IPS-20b (cell line): Measurements from ENCODE around the gene DCAF15.
"Not testable (repeated sequence)": the region's sequence is repeated elsewhere in the genome, so short reads cannot be mapped to it uniquely, and the experiment has no call there.

Source experiments
- H3K27ac ChIP-seq: one replicate; pipeline ENCODE4 v1.5.1; 2013; ENCODE audit warnings: low read length
- H3K27me3 ChIP-seq: 2 replicates; pipeline ENCODE4 v1.6.1; 2013; ENCODE audit warnings: mild to moderate bottlenecking, low read length, inconsistent platforms; ENCODE audit not compliant: insufficient read depth
- H3K36me3 ChIP-seq: 2 replicates; pipeline ENCODE4 v1.6.1; 2013; ENCODE audit warnings: low read depth, mild to moderate bottlenecking, inconsistent platforms, low read length, moderate library complexity; ENCODE audit not compliant: insufficient read depth
- H3K4me1 ChIP-seq: 2 replicates; pipeline ENCODE4 v1.6.1; 2013; ENCODE audit warnings: mild to moderate bottlenecking, control low read depth, inconsistent platforms, low read length, moderate library complexity; ENCODE audit not compliant: insufficient read depth
- H3K4me3 ChIP-seq: 2 replicates; pipeline ENCODE4 v1.5.1; 2013; ENCODE audit warnings: mild to moderate bottlenecking, low read length, inconsistent platforms
- H3K9ac ChIP-seq: 2 replicates; pipeline ENCODE4 v1.6.1; 2013; ENCODE audit warnings: low read depth, mild to moderate bottlenecking, inconsistent platforms, low read length, moderate library complexity
- H3K9me3 ChIP-seq: 2 replicates; pipeline ENCODE4 v1.6.1; 2013; ENCODE audit warnings: mild to moderate bottlenecking, low read depth, low read length, inconsistent platforms; ENCODE audit not compliant: insufficient read depth

Gene DCAF15

GRCh38 chr19:13918726-13919411, 33.4 kb upstream of the DCAF15 start:
- Histone ChIP-seq H3K27ac (no peak overlapping the region), H3K4me1 (no peaks in the 10 kb centered on the region), H3K27me3 (no peaks in the 10 kb centered on the region), H3K4me3 (no peak overlapping the region), H3K9me3 (peaks cover 5% of the 10 kb centered on the region), H3K9ac (no peak overlapping the region), H3K36me3 (peaks cover 70% of the 10 kb centered on the region)

DNA sequence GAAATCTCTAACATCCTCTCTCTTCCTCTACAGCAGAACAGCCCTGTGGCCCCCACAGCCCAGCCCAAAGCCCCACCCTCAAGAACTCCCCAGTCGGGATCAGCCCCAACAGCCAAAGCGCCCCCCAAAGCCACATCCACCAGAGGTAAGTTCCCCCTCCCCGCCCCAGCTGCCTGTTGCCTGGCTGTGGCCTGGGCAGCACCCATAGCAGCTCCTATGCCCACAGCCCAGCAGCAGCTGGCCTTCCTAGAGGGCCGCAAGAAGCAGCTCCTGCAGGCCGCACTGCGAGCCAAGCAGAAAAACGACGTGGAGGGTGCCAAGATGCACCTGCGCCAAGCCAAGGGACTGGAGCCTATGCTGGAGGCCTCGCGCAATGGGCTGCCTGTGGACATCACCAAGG, 31.8 kb upstream of the DCAF15 start:
- peaks cover 5% of the 10 kb centered on the region for H3K9me3 ChIP-seq
- H3K27ac ChIP-seq: no peak overlapping the region
- H3K27me3 ChIP-seq: no peaks in the 10 kb centered on the region
- H3K4me3 ChIP-seq: no peak overlapping the region
- no peaks in the 10 kb centered on the region for H3K4me1 ChIP-seq
- no peak overlapping the region for H3K9ac ChIP-seq
- peaks cover 66% of the 10 kb centered on the region for H3K36me3 ChIP-seq

- Histone ChIP-seq H3K9ac (no peak overlapping the region), H3K36me3 (peaks cover 63% of the 10 kb centered on the region), H3K9me3 (peaks cover 5% of the 10 kb centered on the region), H3K27me3 (no peaks in the 10 kb centered on the region), H3K4me3 (no peak overlapping the region), H3K27ac (no peak overlapping the region), H3K4me1 (no peaks in the 10 kb centered on the region)
Observed at GRCh38 chr19:13920940-13921747, 31.2 kb upstream of the DCAF15 start.

GRCh38 chr19:13922118-13922517, 30.2 kb upstream of the DCAF15 start:
- H3K36me3 ChIP-seq: peaks cover 63% of the 10 kb centered on the region
- H3K4me1 ChIP-seq, H3K9me3 ChIP-seq, H3K9ac ChIP-seq, H3K27ac ChIP-seq, H3K4me3 ChIP-seq, H3K27me3 ChIP-seq: not testable (repeated sequence)

- Histone ChIP-seq H3K27ac (no peak overlapping the region), H3K4me1 (no peaks in the 10 kb centered on the region), H3K9ac (no peak overlapping the region), H3K9me3 (peaks cover 5% of the 10 kb centered on the region), H3K27me3 (no peaks in the 10 kb centered on the region), H3K4me3 (no peak overlapping the region), H3K36me3 (peaks cover 66% of the 10 kb centered on the region)
Observed at GRCh38 chr19:13923194-13923987, 28.9 kb upstream of the DCAF15 start.

DNA sequence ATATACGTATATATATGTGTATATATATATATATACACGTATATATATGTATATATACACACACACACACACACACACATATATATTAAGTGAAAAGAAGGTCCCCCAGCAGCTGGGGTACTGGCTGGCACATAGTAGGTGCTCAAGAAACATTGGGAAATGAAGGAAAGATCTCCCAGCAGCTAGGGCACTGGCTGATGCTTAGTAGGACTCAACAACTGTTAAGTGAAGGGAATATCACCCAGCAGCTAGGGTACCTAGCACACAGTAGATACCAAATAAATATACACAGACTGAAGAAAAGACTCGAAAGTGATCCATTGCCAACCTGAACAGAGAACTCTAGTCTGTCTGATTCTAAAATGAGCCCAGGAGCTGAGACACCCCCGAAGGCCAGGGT, 26.3 kb upstream of the DCAF15 start:
- Histone ChIP-seq H3K36me3 (peaks cover 48% of the 10 kb centered on the region), H3K27me3 (no peaks in the 10 kb centered on the region), H3K27ac (no peak overlapping the region), H3K9ac (no peak overlapping the region), H3K4me1 (no peaks in the 10 kb centered on the region), H3K9me3 (peaks cover under 1% of the 10 kb centered on the region; the same call in 1 of the 2 replicates), H3K4me3 (no peak overlapping the region)

GRCh38 chr19:13926715-13927114, 25.6 kb upstream of the DCAF15 start:
- peaks cover 45% of the 10 kb centered on the region for H3K36me3 ChIP-seq
- no peaks in the 10 kb centered on the region for H3K27me3 ChIP-seq
- H3K27ac ChIP-seq: no peak overlapping the region
- H3K4me1 ChIP-seq: no peaks in the 10 kb centered on the region
- H3K4me3 ChIP-seq: no peak overlapping the region
- no peaks in the 10 kb centered on the region for H3K9me3 ChIP-seq
- H3K9ac ChIP-seq: no peak overlapping the region

- Histone ChIP-seq H3K27me3 (no peaks in the 10 kb centered on the region), H3K9ac (no peak overlapping the region), H3K9me3 (no peaks in the 10 kb centered on the region), H3K4me3 (no peak overlapping the region), H3K36me3 (peaks cover 32% of the 10 kb centered on the region), H3K4me1 (no peaks in the 10 kb centered on the region), H3K27ac (no peak overlapping the region)
Observed at GRCh38 chr19:13929340-13929739, 23.0 kb upstream of the DCAF15 start.

DNA sequence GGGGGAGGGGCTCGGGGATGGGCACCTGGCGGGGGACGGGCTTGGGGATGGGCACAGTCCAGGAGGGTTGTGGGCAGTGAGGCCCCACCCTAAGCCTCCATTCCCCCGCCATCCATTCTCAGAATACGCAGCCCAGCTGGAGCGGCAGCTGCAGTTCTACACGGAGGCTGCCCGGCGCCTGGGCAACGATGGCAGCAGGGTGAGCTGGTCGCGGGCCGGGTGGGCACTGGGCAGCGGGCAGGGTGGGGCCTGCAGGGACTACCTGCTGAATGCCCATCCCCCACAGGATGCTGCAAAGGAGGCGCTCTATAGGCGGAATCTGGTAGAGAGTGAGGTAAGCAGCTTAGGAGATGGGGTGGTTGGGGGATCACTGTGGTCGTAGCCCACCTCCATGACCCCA, 22.4 kb upstream of the DCAF15 start:
- no peak overlapping the region for H3K9ac ChIP-seq
- H3K4me3 ChIP-seq: no peak overlapping the region
- H3K4me1 ChIP-seq: no peaks in the 10 kb centered on the region

GRCh38 chr19:13930402-13930801, 21.9 kb upstream of the DCAF15 start:
- peaks cover 26% of the 10 kb centered on the region for H3K36me3 ChIP-seq
- no peak overlapping the region for H3K9ac ChIP-seq
- no peaks in the 10 kb centered on the region for H3K27me3 ChIP-seq
- no peaks in the 10 kb centered on the region for H3K4me1 ChIP-seq
- no peak overlapping the region for H3K4me3 ChIP-seq
- H3K9me3 ChIP-seq: no peaks in the 10 kb centered on the region
- H3K27ac ChIP-seq: no peak overlapping the region

More for the DNA sequence above, 22.4 kb upstream of the DCAF15 start:
- Histone ChIP-seq H3K27ac (no peak overlapping the region), H3K9me3 (no peaks in the 10 kb centered on the region), H3K36me3 (peaks cover 26% of the 10 kb centered on the region), H3K27me3 (no peaks in the 10 kb centered on the region)

DNA sequence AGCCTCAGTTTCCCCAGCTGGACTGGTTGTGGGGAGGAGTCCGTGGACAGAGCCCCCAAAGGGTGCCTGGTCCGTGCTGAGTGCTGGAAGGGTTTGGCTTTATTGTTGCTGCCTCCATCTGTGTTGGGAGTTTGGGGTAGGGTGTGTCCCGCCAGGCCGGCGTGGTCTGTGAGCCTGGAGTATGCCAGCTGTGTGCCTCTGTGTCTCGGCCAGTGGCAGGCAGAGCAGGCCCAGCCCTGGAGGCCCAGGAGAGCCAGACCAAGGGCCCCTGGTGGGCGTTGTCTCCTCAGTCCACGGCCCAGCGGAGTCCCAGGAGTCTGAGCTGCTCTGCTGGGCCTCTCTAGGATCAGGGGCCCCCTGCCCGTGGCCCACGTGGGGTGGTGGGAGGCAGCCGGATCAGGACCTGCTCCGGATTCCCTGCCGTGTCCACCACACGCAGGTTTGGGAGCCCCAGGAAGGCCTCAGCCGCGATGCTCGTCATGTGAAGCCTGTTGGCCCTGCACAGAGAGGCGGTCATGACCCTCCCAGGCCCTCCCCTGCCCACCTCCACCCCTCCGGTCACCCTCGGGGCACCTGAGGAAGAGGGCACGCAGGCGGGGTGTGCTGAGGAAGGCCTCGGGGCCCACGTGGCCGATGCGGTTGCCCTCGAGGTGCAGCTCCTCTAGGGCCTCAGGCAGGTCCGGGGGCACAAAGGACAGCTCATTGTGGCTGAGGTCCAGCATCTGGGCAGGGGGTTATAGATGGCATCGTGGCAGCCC, 20.7 kb upstream of the DCAF15 start:
- Histone ChIP-seq H3K9me3 (no peaks in the 10 kb centered on the region), H3K9ac (no peak overlapping the region), H3K4me3 (no peak overlapping the region), H3K27me3 (no peaks in the 10 kb centered on the region), H3K36me3 (peaks cover 19% of the 10 kb centered on the region), H3K4me1 (peaks cover 3% of the 10 kb centered on the region; the same call in 1 of the 2 replicates), H3K27ac (no peak overlapping the region)
